Breast epithelium (tissue), 4 donors: ENCODE data around the gene DGKE. TPM values are rescaled to one million over a fixed set of nuclear protein-coding genes. Genes with fewer than 3 reads are reported as not detected.

Source experiments
- DNase-seq, 2 donors: peaks; one replicate each; pipeline ENCODE4 v3.0.0-alpha.2; 2019; ENCODE audit warnings: low spot score in 2 of 2
- H3K27ac ChIP-seq, 2 donors: fragments of 200-600 bp; sonication (generic) in 1 of 2; one replicate each; pipeline ENCODE4 v1.5.1; 2016 to 2019; ENCODE audit warnings: mild to moderate bottlenecking in 1 of 2
- H3K27me3 ChIP-seq, 2 donors: fragments of 200-600 bp; sonication (generic) in 1 of 2; one replicate each; pipeline versions ENCODE4 v1.5.1 to v1.6.0; 2017 to 2019; ENCODE audit warnings: control low read depth in 1 of 2, mild to moderate bottlenecking in 1 of 2
- H3K36me3 ChIP-seq: fragments of 200-600 bp; one replicate; pipeline ENCODE4 v1.5.1; 2019
- H3K4me1 ChIP-seq, 2 donors: fragments of 200-600 bp; sonication (generic); one replicate each; pipeline ENCODE4 v1.5.1; 2016 to 2019; ENCODE audit warnings: control low read depth in 1 of 2
- H3K4me3 ChIP-seq, 3 donors: fragments of 200-600 bp; sonication (generic); 1 replicate in 2 of 3; 2 replicates in 1 of 3; pipeline ENCODE4 v1.5.1; 2016 to 2019; ENCODE audit warnings: mild to moderate bottlenecking in 3 of 3, moderate library complexity in 2 of 3
- H3K9me3 ChIP-seq, 2 donors: fragments of 200-600 bp; sonication (generic) in 1 of 2; one replicate each; pipeline ENCODE4 v1.5.1; 2016 to 2019; ENCODE audit warnings: control low read depth in 1 of 2
- POLR2A ChIP-seq: fragments of 450-650 bp; IDR thresholded peaks from one replicate; pipeline ENCODE4 v1.6.1; 2016; ENCODE audit warnings: antibody characterized with exemption, mild to moderate bottlenecking, moderate library complexity
- POLR2AphosphoS5 ChIP-seq, 3 donors: sonication (generic); formaldehyde crosslinking; IDR thresholded peaks; one replicate each; pipeline ENCODE4 v1.6.1; 2017; ENCODE audit warnings: antibody characterized with exemption in 3 of 3
- intact Hi-C: fragments of 100-400 bp; cut with DNase I; formaldehyde crosslinking; loops from one replicate; pipeline ENCODE4 v1.15.1; 2023; ENCODE audit warnings: low total_unique reads
- total RNA-seq, 3 donors: library from RNA; depleted of rRNA; stranded (reverse); fragments of >200 nt; gene quantifications; one replicate each; pipeline ENCODE4 v1.1.0, GENCODE V29; 2016
- TF ChIP-seq, protein P1 (sequence below), 3 donors: fragments of 450-650 bp; IDR thresholded peaks; one replicate each; pipeline ENCODE4 v1.5.1; 2016 to 2017; ENCODE audit warnings: antibody characterized with exemption in 3 of 3, mild to moderate bottlenecking in 3 of 3, moderate library complexity in 3 of 3

Gene DGKE
- total RNA-seq, 3 donors from 2014 or later = 7.0 to 13.8 (median 11.9) TPM

DNA sequence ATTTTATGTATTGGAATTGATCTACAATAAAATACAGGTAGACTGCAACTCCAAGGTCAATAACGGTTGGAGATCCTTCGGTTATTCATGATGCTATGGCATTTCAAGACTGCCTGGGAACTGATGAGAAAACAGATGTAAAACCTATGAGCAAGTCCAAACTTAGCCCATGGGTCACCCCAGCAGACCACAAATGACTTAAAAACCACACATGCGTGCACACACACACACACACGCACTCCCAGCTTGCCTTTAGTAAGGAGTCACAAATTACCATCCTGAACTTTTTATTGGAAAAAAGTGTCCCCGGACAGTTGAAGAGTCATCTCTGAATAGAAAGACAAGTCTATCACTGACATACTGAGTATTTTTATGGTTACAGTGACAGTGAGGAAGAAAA is 53.2 kb downstream of the DGKE start:
- DNase-seq = no peak
- intact Hi-C loops = no loop called here
- peaks cover 12% of the 10 kb centered on the region for H3K36me3 ChIP-seq
- TF ChIP-seq, protein P1, sequence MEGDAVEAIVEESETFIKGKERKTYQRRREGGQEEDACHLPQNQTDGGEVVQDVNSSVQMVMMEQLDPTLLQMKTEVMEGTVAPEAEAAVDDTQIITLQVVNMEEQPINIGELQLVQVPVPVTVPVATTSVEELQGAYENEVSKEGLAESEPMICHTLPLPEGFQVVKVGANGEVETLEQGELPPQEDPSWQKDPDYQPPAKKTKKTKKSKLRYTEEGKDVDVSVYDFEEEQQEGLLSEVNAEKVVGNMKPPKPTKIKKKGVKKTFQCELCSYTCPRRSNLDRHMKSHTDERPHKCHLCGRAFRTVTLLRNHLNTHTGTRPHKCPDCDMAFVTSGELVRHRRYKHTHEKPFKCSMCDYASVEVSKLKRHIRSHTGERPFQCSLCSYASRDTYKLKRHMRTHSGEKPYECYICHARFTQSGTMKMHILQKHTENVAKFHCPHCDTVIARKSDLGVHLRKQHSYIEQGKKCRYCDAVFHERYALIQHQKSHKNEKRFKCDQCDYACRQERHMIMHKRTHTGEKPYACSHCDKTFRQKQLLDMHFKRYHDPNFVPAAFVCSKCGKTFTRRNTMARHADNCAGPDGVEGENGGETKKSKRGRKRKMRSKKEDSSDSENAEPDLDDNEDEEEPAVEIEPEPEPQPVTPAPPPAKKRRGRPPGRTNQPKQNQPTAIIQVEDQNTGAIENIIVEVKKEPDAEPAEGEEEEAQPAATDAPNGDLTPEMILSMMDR (IDR thresholded peaks at IDR 0.05) = no peak
- no peak for TF ChIP-seq POLR2A
- no peak for TF ChIP-seq POLR2AphosphoS5 (IDR thresholded peaks at IDR 0.05)
- H3K27ac ChIP-seq = no peak overlapping the region
- no peaks in the 10 kb centered on the region for H3K27me3 ChIP-seq
- no peak overlapping the region for H3K4me3 ChIP-seq
- H3K9me3 ChIP-seq = peaks cover 7 to 9% of the 10 kb centered on the region in 2 donors
- no peaks in the 10 kb centered on the region for H3K4me1 ChIP-seq

DNA sequence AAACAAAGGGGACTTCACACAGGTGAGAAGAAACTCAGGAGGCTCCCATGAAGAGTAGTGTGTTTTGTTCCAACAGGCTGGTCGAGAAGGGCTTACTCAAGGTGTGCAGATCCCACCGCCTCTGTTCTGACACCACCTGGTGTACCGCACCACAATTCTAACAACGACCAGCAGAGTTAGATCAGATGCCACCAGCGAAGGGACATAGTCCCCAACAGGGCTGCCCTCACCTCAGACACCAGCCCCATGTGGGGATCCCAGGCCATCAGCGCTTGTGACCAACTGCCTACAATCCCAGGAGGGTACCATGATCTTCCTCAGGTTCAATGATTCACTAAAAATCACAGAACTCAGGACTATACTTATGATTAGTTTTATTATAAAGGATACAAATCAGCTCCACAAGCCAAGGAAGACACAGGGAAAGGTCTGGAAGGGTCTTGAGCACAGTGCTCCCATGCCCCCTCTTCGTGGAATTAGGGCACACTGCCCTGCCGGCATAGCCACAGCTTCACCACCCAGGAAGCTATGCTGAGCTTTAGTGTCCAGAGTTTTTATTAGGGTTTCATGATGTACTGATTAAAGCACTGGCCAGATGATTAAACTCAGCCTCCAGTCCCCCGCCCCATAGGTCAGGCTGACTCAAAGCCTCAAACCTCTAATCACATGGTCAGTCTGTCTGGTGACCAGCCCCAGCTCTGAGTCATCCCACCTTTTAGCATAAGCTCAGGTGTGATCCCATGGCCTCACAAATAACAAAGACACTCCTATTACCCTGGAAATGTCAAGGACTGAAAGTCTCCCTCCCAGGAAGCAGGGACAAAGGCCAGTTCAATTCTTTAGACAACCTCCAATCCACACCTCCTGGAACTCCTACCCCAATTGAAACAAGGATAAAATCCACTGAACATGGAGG is 53.9 kb downstream of the DGKE start:
- no peak for DNase-seq
- Histone ChIP-seq H3K36me3 (peaks cover 17% of the 10 kb centered on the region), H3K4me3 (no peak overlapping the region), H3K4me1 (no peaks in the 10 kb centered on the region), H3K27ac (no peak overlapping the region), H3K27me3 (no peaks in the 10 kb centered on the region), H3K9me3 (peaks cover 7 to 9% of the 10 kb centered on the region in 2 donors)
- TF ChIP-seq POLR2AphosphoS5 (IDR thresholded peaks at IDR 0.05) (no peak), POLR2A (no peak)
- TF ChIP-seq, protein P1 (IDR thresholded peaks at IDR 0.05) = no peak
- intact Hi-C loops = no loop called here

DNA sequence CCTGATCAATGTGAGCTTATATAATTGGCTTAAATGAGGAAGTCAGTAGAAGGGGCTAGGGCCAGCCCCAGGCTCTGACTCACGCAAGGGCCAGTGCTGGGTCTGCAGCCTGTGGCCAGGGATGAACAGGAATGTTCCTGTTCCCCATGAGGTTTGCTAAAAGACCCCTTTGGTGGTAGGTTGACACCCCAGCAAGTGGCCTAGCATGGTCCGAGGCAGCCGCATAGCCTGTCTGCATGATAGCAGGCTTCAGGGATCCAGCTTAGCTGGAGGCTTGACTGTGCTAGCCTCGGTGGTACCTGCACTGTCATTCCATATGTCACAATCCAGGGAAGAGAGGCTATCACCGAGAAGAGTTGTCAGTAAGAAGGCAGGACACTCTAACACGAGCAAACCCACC is 56.4 kb downstream of the DGKE start:
- H3K9me3 ChIP-seq = peaks cover 7 to 9% of the 10 kb centered on the region in 2 donors
- no peak overlapping the region for H3K4me3 ChIP-seq
- intact Hi-C loops = no loop called here
- H3K4me1 ChIP-seq = no peaks in the 10 kb centered on the region
- TF ChIP-seq POLR2A = no peak
- no peak for TF ChIP-seq POLR2AphosphoS5 (IDR thresholded peaks at IDR 0.05)
- TF ChIP-seq, protein P1 (IDR thresholded peaks at IDR 0.05) = no peak
- no peaks in the 10 kb centered on the region for H3K27me3 ChIP-seq
- peaks cover 17% of the 10 kb centered on the region for H3K36me3 ChIP-seq
- no peak for DNase-seq
- no peak overlapping the region for H3K27ac ChIP-seq

DNA sequence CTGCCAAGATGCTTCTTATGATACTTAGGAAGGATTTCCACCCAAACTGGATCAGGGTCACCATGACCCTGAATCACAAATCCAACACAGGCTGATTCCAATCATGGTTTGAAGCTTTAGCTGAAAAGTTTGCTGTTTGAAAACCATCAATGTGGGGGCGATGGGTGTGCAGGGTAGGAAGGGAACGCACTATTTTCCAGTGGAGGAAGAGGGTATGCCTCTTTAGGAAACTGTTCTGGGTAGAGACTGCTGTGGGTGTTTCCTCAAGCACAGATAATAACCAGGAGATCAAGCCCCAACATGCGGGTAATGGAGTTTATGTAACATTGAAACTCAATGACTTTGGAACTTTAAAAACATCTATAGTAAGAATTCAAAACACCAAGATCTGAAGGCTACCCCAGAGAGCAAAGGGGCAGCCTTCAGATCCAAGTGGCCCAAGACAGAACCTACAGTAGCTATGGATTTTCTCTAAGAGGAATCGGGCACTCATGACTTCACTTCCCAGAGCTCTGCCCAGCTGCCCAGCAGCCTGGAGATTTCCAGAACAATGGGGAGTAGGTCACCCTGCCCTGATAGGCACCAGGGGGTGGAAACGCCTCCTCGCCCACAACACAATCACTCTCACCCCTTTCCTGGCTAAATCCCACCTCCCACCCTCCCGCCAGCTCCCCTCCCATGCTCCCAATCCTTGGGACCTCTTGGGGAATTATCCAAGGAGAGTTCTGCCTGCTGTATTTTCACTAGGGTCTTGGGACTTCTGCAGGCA is 57.1 kb downstream of the DGKE start:
- TF ChIP-seq POLR2A = no peak
- TF ChIP-seq POLR2AphosphoS5 (IDR thresholded peaks at IDR 0.05) = no peak
- TF ChIP-seq, protein P1 (IDR thresholded peaks at IDR 0.05) = no peak
- no peaks in the 10 kb centered on the region for H3K27me3 ChIP-seq
- no peak overlapping the region for H3K4me3 ChIP-seq
- peaks cover 7 to 9% of the 10 kb centered on the region in 2 donors for H3K9me3 ChIP-seq
- H3K27ac ChIP-seq = no peak overlapping the region
- no peaks in the 10 kb centered on the region for H3K4me1 ChIP-seq
- peaks cover 17% of the 10 kb centered on the region for H3K36me3 ChIP-seq
- intact Hi-C loops = no loop called here
- no peak for DNase-seq

DNA sequence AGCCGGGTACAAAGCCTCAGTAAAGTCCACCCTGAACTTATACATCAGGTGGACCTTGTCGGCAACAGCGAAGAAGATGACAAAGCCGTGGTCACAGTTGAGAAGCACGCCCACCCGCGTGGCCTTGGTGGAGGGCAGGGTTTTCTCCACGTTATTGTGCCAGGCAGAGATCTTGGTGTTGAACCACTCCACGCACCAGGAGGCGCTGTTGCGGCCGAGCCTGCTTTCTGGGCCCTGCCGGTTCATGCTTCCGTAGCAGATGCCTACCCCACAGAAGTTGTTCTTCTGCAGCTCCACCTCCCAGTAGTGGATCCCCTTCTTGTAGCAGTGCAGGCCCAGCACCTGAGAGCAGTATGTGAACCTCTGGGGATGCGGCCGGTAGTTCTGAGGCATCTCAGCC is 57.8 kb downstream of the DGKE start:
- Histone ChIP-seq H3K27me3 (no peaks in the 10 kb centered on the region), H3K4me1 (no peaks in the 10 kb centered on the region), H3K4me3 (no peak overlapping the region), H3K27ac (no peak overlapping the region), H3K36me3 (peaks cover 17% of the 10 kb centered on the region), H3K9me3 (peaks cover 7 to 9% of the 10 kb centered on the region in 2 donors)
- DNase-seq = no peak
- intact Hi-C loops = no loop called here
- TF ChIP-seq, protein P1 (IDR thresholded peaks at IDR 0.05) = peak in 2 of 3 donors; percentile 10 to 28
- TF ChIP-seq POLR2A = no peak
